Subcutaneous preadipocyte (primary cell): ENCODE measurements around the gene CRNKL1. TPM values are rescaled to one million over a fixed set of nuclear protein-coding genes. Genes with fewer than 3 reads are reported as not detected.

Experiments used
- total RNA-seq: library from RNA; depleted of rRNA; stranded (reverse); fragments of >200 nt; gene quantifications from 2 replicates; pipeline ENCODE4 v1.2.3, GENCODE V29; 2012

CRNKL1 gene
- total RNA-seq: 19.5 and 27.0 TPM in 2 replicates

GRCh38 chr20:20052074-20052970 is at the start of gene CRNKL1, which contains the start of gene CFAP61:
Gene CRNKL1 (minus strand): TSS chr20:20052466. CDS start chr20:20052342, 124 bp downstream.
Gene CFAP61 (plus strand): TSS chr20:20052532. CDS start chr20:20056654, 4,122 bp downstream.

GRCh38 chr20:20017001-20017843 is 35.0 kb downstream of the CRNKL1 start, which contains the start of gene NAA20:
Gene NAA20 (plus strand): TSS chr20:20017362. CDS start chr20:20017397, 35 bp downstream.

Other genes with a start within 250 kb of the CRNKL1 start
- 40.5 and 57.7 TPM in 2 replicates for gene NAA20, start 35.1 kb downstream of the CRNKL1 start, total RNA-seq
- 0.39 TPM in 1 of 2 replicates, not detected in the other for gene CFAP61, start 66 bp upstream of the CRNKL1 start, total RNA-seq